ENCODE measurements around the gene ZNHIT6.

DNA sequence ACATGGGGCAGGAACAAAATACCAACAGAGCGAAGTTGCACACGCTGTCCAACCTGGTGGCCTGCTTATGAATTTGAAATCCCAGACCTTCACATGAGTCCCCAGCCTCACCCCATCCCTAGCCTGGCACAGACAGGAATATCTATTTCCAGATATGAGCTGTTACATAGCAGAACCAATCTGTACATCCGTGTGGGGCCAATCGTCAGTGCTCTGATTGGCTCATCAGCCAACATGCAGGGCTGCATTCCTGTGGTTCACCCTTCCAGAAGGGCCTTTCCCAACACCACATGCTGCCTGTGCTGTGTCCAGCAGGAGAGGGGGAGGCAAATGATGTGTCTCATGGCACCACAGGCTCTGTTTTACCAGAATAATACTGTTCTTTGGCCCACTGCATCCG is 96.4 kb downstream of the ZNHIT6 start:
- TF ChIP-seq, protein P1, sequence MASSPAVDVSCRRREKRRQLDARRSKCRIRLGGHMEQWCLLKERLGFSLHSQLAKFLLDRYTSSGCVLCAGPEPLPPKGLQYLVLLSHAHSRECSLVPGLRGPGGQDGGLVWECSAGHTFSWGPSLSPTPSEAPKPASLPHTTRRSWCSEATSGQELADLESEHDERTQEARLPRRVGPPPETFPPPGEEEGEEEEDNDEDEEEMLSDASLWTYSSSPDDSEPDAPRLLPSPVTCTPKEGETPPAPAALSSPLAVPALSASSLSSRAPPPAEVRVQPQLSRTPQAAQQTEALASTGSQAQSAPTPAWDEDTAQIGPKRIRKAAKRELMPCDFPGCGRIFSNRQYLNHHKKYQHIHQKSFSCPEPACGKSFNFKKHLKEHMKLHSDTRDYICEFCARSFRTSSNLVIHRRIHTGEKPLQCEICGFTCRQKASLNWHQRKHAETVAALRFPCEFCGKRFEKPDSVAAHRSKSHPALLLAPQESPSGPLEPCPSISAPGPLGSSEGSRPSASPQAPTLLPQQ (tag by site-specific recombination; IDR thresholded peaks at IDR 0.05): no peak
- TF ChIP-seq ZNF341 (tag by site-specific recombination; IDR thresholded peaks at IDR 0.05; ENCODE audit: low read depth) (no peak), ZNF292 (tag by site-specific recombination; IDR thresholded peaks at IDR 0.05; ENCODE audit: borderline replicate concordance, low read depth) (no peak)
